ENCODE results near the gene CROCC.

CROCC gene

GRCh38 chr1:16972189-16972895 is 50.6 kb downstream of the CROCC start:
- Mint-ChIP-seq H3K9me3 (no peaks in the 10 kb centered on the region), H3K27me3 (no peaks in the 10 kb centered on the region), H3K36me3 (ENCODE audit: insufficient read depth) (peaks cover 2% of the 10 kb centered on the region), H3K4me3 (no peak overlapping the region), H3K4me1 (no peaks in the 10 kb centered on the region), H3K27ac (ENCODE audit: low read depth) (peak overlapping the region; percentile 13)
- DNase-seq (ENCODE audit: low spot score in 2 of 2) (no peak), ATAC-seq (replicated peaks; ENCODE audit: extremely low read depth, poor library complexity, severe bottlenecking) (no peak)

- DNase-seq (ENCODE audit: low spot score in 2 of 2) (no peak), ATAC-seq (replicated peaks; ENCODE audit: extremely low read depth, poor library complexity, severe bottlenecking) (no peak)
- Mint-ChIP-seq H3K27ac (ENCODE audit: low read depth) (peak overlapping the region; percentile 13), H3K4me1 (no peaks in the 10 kb centered on the region), H3K36me3 (ENCODE audit: insufficient read depth) (peaks cover 2% of the 10 kb centered on the region), H3K27me3 (no peaks in the 10 kb centered on the region), H3K4me3 (no peak overlapping the region), H3K9me3 (no peaks in the 10 kb centered on the region)
Observed at GRCh38 chr1:16973215-16973614, 51.5 kb downstream of the CROCC start.

GRCh38 chr1:16975211-16975610 is 53.5 kb downstream of the CROCC start:
- DNase-seq (ENCODE audit: low spot score in 2 of 2), result no peak
- H3K4me1 Mint-ChIP-seq, result no peaks in the 10 kb centered on the region

GRCh38 chr1:16975838-16976237 is 54.1 kb downstream of the CROCC start:
- Mint-ChIP-seq H3K27me3 (peaks cover 7% of the 10 kb centered on the region), H3K4me3 (no peak overlapping the region)
- DNase-seq (ENCODE audit: low spot score in 2 of 2), result no peak

More at GRCh38 chr1:16975211-16975610, 53.5 kb downstream of the CROCC start:
- no peaks in the 10 kb centered on the region for H3K36me3 Mint-ChIP-seq (ENCODE audit: insufficient read depth)
- H3K4me3 Mint-ChIP-seq, result no peak overlapping the region
- H3K9me3 Mint-ChIP-seq, result no peaks in the 10 kb centered on the region
- no peak overlapping the region for H3K27ac Mint-ChIP-seq (ENCODE audit: low read depth)
- peaks cover under 1% of the 10 kb centered on the region for H3K27me3 Mint-ChIP-seq
- ATAC-seq (replicated peaks; ENCODE audit: extremely low read depth, poor library complexity, severe bottlenecking), result no peak

GRCh38 chr1:16976966-16977365 is 55.2 kb downstream of the CROCC start:
- Mint-ChIP-seq H3K9me3 (no peaks in the 10 kb centered on the region), H3K4me3 (no peak overlapping the region), H3K4me1 (peaks cover 10% of the 10 kb centered on the region), H3K36me3 (ENCODE audit: insufficient read depth) (peaks cover 3% of the 10 kb centered on the region), H3K27ac (ENCODE audit: low read depth) (no peak overlapping the region), H3K27me3 (peaks cover 16% of the 10 kb centered on the region)
- ATAC-seq (replicated peaks; ENCODE audit: extremely low read depth, poor library complexity, severe bottlenecking) (no peak), DNase-seq (ENCODE audit: low spot score in 2 of 2) (no peak)

More at GRCh38 chr1:16975838-16976237, 54.1 kb downstream of the CROCC start:
- no peaks in the 10 kb centered on the region for H3K9me3 Mint-ChIP-seq
- no peaks in the 10 kb centered on the region for H3K36me3 Mint-ChIP-seq (ENCODE audit: insufficient read depth)
- H3K27ac Mint-ChIP-seq (ENCODE audit: low read depth), result no peak overlapping the region
- no peak for ATAC-seq (replicated peaks; ENCODE audit: extremely low read depth, poor library complexity, severe bottlenecking)
- H3K4me1 Mint-ChIP-seq, result peaks cover 3% of the 10 kb centered on the region

- peaks cover 16% of the 10 kb centered on the region for H3K27me3 Mint-ChIP-seq
- H3K4me3 Mint-ChIP-seq, result no peak overlapping the region
- H3K27ac Mint-ChIP-seq (ENCODE audit: low read depth), result no peak overlapping the region
- no peaks in the 10 kb centered on the region for H3K9me3 Mint-ChIP-seq
- peaks cover 10% of the 10 kb centered on the region for H3K4me1 Mint-ChIP-seq
- DNase-seq (ENCODE audit: low spot score in 2 of 2) (no peak), ATAC-seq (replicated peaks; ENCODE audit: extremely low read depth, poor library complexity, severe bottlenecking) (no peak)
- H3K36me3 Mint-ChIP-seq (ENCODE audit: insufficient read depth), result peaks cover 3% of the 10 kb centered on the region
Observed at GRCh38 chr1:16977377-16977776, 55.6 kb downstream of the CROCC start.

- Mint-ChIP-seq H3K4me3 (no peak overlapping the region), H3K27ac (ENCODE audit: low read depth) (no peak overlapping the region), H3K4me1 (peaks cover 10% of the 10 kb centered on the region), H3K27me3 (peaks cover 21% of the 10 kb centered on the region), H3K9me3 (no peaks in the 10 kb centered on the region), H3K36me3 (ENCODE audit: insufficient read depth) (peaks cover 3% of the 10 kb centered on the region)
- DNase-seq (ENCODE audit: low spot score in 2 of 2), result no peak
- no peak for ATAC-seq (replicated peaks; ENCODE audit: extremely low read depth, poor library complexity, severe bottlenecking)
Observed at GRCh38 chr1:16978139-16978538, 56.4 kb downstream of the CROCC start.

GRCh38 chr1:16978567-16979474 is 57.1 kb downstream of the CROCC start:
- H3K4me1 Mint-ChIP-seq, result peaks cover 10% of the 10 kb centered on the region
- no peaks in the 10 kb centered on the region for H3K9me3 Mint-ChIP-seq
- no peak overlapping the region for H3K27ac Mint-ChIP-seq (ENCODE audit: low read depth)
- DNase-seq (ENCODE audit: low spot score in 2 of 2) (no peak), ATAC-seq (replicated peaks; ENCODE audit: extremely low read depth, poor library complexity, severe bottlenecking) (no peak)
- peak overlapping the region; percentile 77 for H3K4me3 Mint-ChIP-seq
- H3K36me3 Mint-ChIP-seq (ENCODE audit: insufficient read depth), result peaks cover 3% of the 10 kb centered on the region
- peaks cover 28% of the 10 kb centered on the region for H3K27me3 Mint-ChIP-seq

GRCh38 chr1:16979475-16980327 is 58.0 kb downstream of the CROCC start:
- DNase-seq (ENCODE audit: low spot score in 2 of 2) (no peak), ATAC-seq (replicated peaks; ENCODE audit: extremely low read depth, poor library complexity, severe bottlenecking) (no peak)
- Mint-ChIP-seq H3K36me3 (ENCODE audit: insufficient read depth) (peaks cover 3% of the 10 kb centered on the region), H3K27ac (ENCODE audit: low read depth) (no peak overlapping the region), H3K4me1 (peaks cover 10% of the 10 kb centered on the region), H3K9me3 (no peaks in the 10 kb centered on the region), H3K27me3 (peaks cover 28% of the 10 kb centered on the region), H3K4me3 (peak overlapping the region; percentile 77)

GRCh38 chr1:16980473-16981268 is 58.9 kb downstream of the CROCC start, which contains the start of gene MFAP2:
Gene MFAP2 (minus strand): TSS chr1:16980620. CDS start chr1:16978273, 2,347 bp downstream.
- no peak for ATAC-seq (replicated peaks; ENCODE audit: extremely low read depth, poor library complexity, severe bottlenecking)
- Mint-ChIP-seq H3K4me1 (peaks cover 10% of the 10 kb centered on the region), H3K9me3 (no peaks in the 10 kb centered on the region), H3K27me3 (peaks cover 28% of the 10 kb centered on the region), H3K27ac (ENCODE audit: low read depth) (peak within 1 kb of the TSS; percentile 79), H3K4me3 (peak within 1 kb of the TSS; percentile 77), H3K36me3 (ENCODE audit: insufficient read depth) (peaks cover 3% of the 10 kb centered on the region)
- no peak for DNase-seq (ENCODE audit: low spot score in 2 of 2)

GRCh38 chr1:16981269-16981849 is 59.6 kb downstream of the CROCC start:
- Mint-ChIP-seq H3K36me3 (ENCODE audit: insufficient read depth) (peaks cover 3% of the 10 kb centered on the region), H3K4me3 (peak overlapping the region; percentile 77), H3K9me3 (no peaks in the 10 kb centered on the region), H3K27me3 (peaks cover 28% of the 10 kb centered on the region), H3K4me1 (peaks cover 10% of the 10 kb centered on the region), H3K27ac (ENCODE audit: low read depth) (peak overlapping the region; percentile 79)
- no peak for DNase-seq (ENCODE audit: low spot score in 2 of 2)
- no peak for ATAC-seq (replicated peaks; ENCODE audit: extremely low read depth, poor library complexity, severe bottlenecking)
